HG03565 (cell line): ENCODE data around the gene LRRK1.
A peak's percentile ranks its signal among the peaks of the same experiment; 100 is the strongest.

Experiments used
- ATAC-seq: cut with Tn5 transposase; IDR thresholded peaks from one replicate; pipeline ENCODE4 v1.9.1; 2021; ENCODE audit warnings: mild to moderate bottlenecking, moderate library complexity; ENCODE audit not compliant: unreplicated experiment

The LRRK1 gene

GRCh38 chr15:101001796-101002195 is 82.6 kb downstream of the LRRK1 start:
- ATAC-seq = no peak

- no peak for ATAC-seq
Measured at GRCh38 chr15:101003081-101003480, 83.9 kb downstream of the LRRK1 start.

- no peak for ATAC-seq
Measured at GRCh38 chr15:101003706-101004105, 84.5 kb downstream of the LRRK1 start.

- no peak for ATAC-seq
Measured at GRCh38 chr15:101004500-101004899, 85.3 kb downstream of the LRRK1 start.

GRCh38 chr15:101004986-101005747 is 86.0 kb downstream of the LRRK1 start:
- no peak for ATAC-seq

- ATAC-seq = peak; percentile 36
Measured at GRCh38 chr15:101006931-101007691, 88.0 kb downstream of the LRRK1 start.

- peak; percentile 84 for ATAC-seq
Measured at GRCh38 chr15:101008158-101009139, 89.3 kb downstream of the LRRK1 start.

GRCh38 chr15:101009176-101009575 is 90.0 kb downstream of the LRRK1 start:
- no peak for ATAC-seq

GRCh38 chr15:101010781-101011180 is 91.6 kb downstream of the LRRK1 start:
- no peak for ATAC-seq

- ATAC-seq = no peak
Measured at GRCh38 chr15:101012326-101013200, 93.4 kb downstream of the LRRK1 start.

- ATAC-seq = no peak
Measured at GRCh38 chr15:101013201-101013550, 94.0 kb downstream of the LRRK1 start.

- ATAC-seq = no peak
Measured at GRCh38 chr15:101013769-101014675, 94.9 kb downstream of the LRRK1 start.

GRCh38 chr15:101014921-101015841 is 96.0 kb downstream of the LRRK1 start:
- no peak for ATAC-seq

- no peak for ATAC-seq
Measured at GRCh38 chr15:101016581-101016980, 97.4 kb downstream of the LRRK1 start.

- no peak for ATAC-seq
Measured at GRCh38 chr15:101017093-101017754, 98.1 kb downstream of the LRRK1 start.

GRCh38 chr15:101018016-101018415 is 98.9 kb downstream of the LRRK1 start:
- no peak for ATAC-seq

GRCh38 chr15:101018450-101018849 is 99.3 kb downstream of the LRRK1 start:
- ATAC-seq = no peak
